ENCODE data around the gene PLET1. TPM values are rescaled to one million over a fixed set of nuclear protein-coding genes. Genes with fewer than 3 reads are reported as not detected.

The PLET1 gene
- total and polyA plus RNA-seq, 2 of the 8 experiments (the other 6 are each of a cell fraction or from before 2014, with no cell fraction given): not detected

- Histone ChIP-seq H3K79me2 (ENCODE audit: control insufficient read depth in 1 of 2, insufficient read depth in 2 of 2, low read length in 2 of 2) (peaks cover 0 to 22% of the 10 kb centered on the region in 2 experiments; a peak in 2 of 4 replicates), H2AK5ac (ENCODE audit: low read depth, low read length) (no peak overlapping the region), H4K20me1 (replicated peaks in 1 of 2; ENCODE audit: control insufficient read depth in 1 of 2, insufficient read depth in 2 of 2, low read length in 2 of 2) (no peaks in the 10 kb centered on the region), H2BK12ac (ENCODE audit: low read depth, low read length) (no peak overlapping the region), H3K27me3 (replicated peaks in 1 of 4; ENCODE audit: control insufficient read depth in 3 of 4, extremely low read depth in 1 of 4, insufficient read depth in 3 of 4, low read length in 3 of 4) (no peaks in the 10 kb centered on the region), H3K27ac (ENCODE audit: low read depth, low read length) (no peak overlapping the region), H3K9me3 (ENCODE audit: insufficient read depth in 2 of 2, low read depth in 1 of 2, low read length in 1 of 2) (no peaks in the 10 kb centered on the region), H2BK120ac (replicated peaks; ENCODE audit: low read depth, low read length) (no peak overlapping the region), H3K4ac (replicated peaks; ENCODE audit: insufficient read length, low read depth, low read length) (no peak overlapping the region), H4K8ac (ENCODE audit: extremely low read depth, insufficient read depth, low read length) (no peak overlapping the region), H2BK5ac (ENCODE audit: low read depth, low read length) (no peak overlapping the region), H2BK15ac (ENCODE audit: low read length) (no peak overlapping the region), H3K4me3 (ENCODE audit: extremely low read depth in 1 of 4, insufficient read depth in 2 of 4, low read depth in 3 of 4, low read length in 4 of 4) (no peak overlapping the region), H3K9ac (replicated peaks in 1 of 4; ENCODE audit: extremely low read depth in 1 of 4, low read depth in 3 of 4, low read length in 3 of 4) (no peak overlapping the region), H3K23ac (ENCODE audit: insufficient read length) (no peak overlapping the region), H3K18ac (ENCODE audit: extremely low read depth, low read length) (no peak overlapping the region), H3K36me3 (ENCODE audit: control insufficient read depth in 2 of 4, insufficient read depth in 4 of 4, low read length in 3 of 4) (peaks cover 0 to 37% (median 9%) of the 10 kb centered on the region in 4 experiments; a peak in 5 of 8 replicates), H3K23me2 (ENCODE audit: low read depth, low read length) (peaks cover 8% of the 10 kb centered on the region), H2BK20ac (ENCODE audit: low read length) (no peak overlapping the region), H3K4me1 (replicated peaks in 1 of 4; ENCODE audit: control insufficient read depth in 3 of 4, insufficient read depth in 4 of 4, low read length in 3 of 4) (no peaks in the 10 kb centered on the region; a peak in 1 of 7 replicates), H4K91ac (replicated peaks; ENCODE audit: insufficient read length, low read length) (no peak overlapping the region), H3K14ac (ENCODE audit: insufficient read length) (no peak overlapping the region), H4K5ac (ENCODE audit: insufficient read length, low read depth, low read length) (no peak overlapping the region), H2AFZ (ENCODE audit: low read length) (no peak overlapping the region), H3K4me2 (ENCODE audit: insufficient read depth in 1 of 2, low read depth in 2 of 2, low read length in 2 of 2) (no peak overlapping the region), H3K79me1 (ENCODE audit: low read depth, low read length) (no peaks in the 10 kb centered on the region; the same call in 1 of the 2 replicates), H3K56ac (replicated peaks; ENCODE audit: insufficient read length, low read depth, low read length) (no peak overlapping the region)
- ChIA-PET POLR2A (ENCODE audit: partially characterized antibody) (no interaction called here), CTCF (ENCODE audit: partially characterized antibody) (interaction anchor here (2.3 to 2.7 kb wide), 2 partner anchors 10 to 45 kb away, joined by 5 to 13 read pairs; no protein-coding TSS in a partner anchor)
- DNase-seq (ENCODE audit: low read depth in 1 of 2, low spot score in 2 of 2): no peak
- FAIRE-seq: no peak
- WGBS, 2 experiments (ENCODE audit: extremely low coverage in 1 of 2, insufficient coverage in 1 of 2, insufficient read length in 1 of 2, insufficient replicate concordance in 2 of 2, low coverage in 1 of 2, low lambda C conversion rate in 2 of 2, missing lambda C conversion rate in 1 of 2): 86% methylated on average over 7 of the region's 7 CpGs; no CpG with 5 or more reads in 1 of the 2 experiments
Observed at GRCh38 chr11:112229159-112229558, 31.5 kb downstream of the PLET1 start.
